Testis (tissue), 3 donors: Measurements from ENCODE around the gene RXRG. TPM values are rescaled to one million over a fixed set of nuclear protein-coding genes. Genes with fewer than 3 reads are reported as not detected.

Experiments
- DNase-seq: peaks from one replicate; pipeline ENCODE4 v3.0.0-alpha.2; 2019
- H3K27ac ChIP-seq, 2 donors: fragments of 200-600 bp; sonication (generic); one replicate each; pipeline ENCODE4 v1.5.1; 2019
- H3K27me3 ChIP-seq: fragments of 200-600 bp; sonication (generic); one replicate; pipeline ENCODE4 v1.5.1; 2019
- H3K36me3 ChIP-seq: fragments of 200-600 bp; sonication (generic); one replicate; pipeline ENCODE4 v1.5.1; 2017; ENCODE audit warnings: low read depth; ENCODE audit errors: missing control alignments
- H3K4me1 ChIP-seq: fragments of 200-600 bp; sonication (generic); one replicate; pipeline ENCODE4 v1.5.1; 2019
- H3K4me3 ChIP-seq, 2 donors: fragments of 200-600 bp; sonication (generic); one replicate each; pipeline ENCODE4 v1.5.1; 2017 to 2019
- H3K9me3 ChIP-seq: fragments of 200-600 bp; sonication (generic); one replicate; pipeline ENCODE4 v1.5.1; 2017
- POLR2A ChIP-seq: fragments of 450-650 bp; IDR thresholded peaks from one replicate; pipeline ENCODE4 v1.6.1; 2017; ENCODE audit warnings: antibody characterized with exemption, mild to moderate bottlenecking, moderate library complexity
- WGBS, 2 donors: methylation state at CpG; one replicate each; pipeline ENCODE4 v1.1.5; 2018; 5-methylcytosine and 5-hydroxymethylcytosine counted together
- intact Hi-C: fragments of 100-400 bp; cut with DNase I; formaldehyde crosslinking; loops from one replicate; pipeline ENCODE4 v1.15.1; 2023; ENCODE audit warnings: low total_unique reads
- polyA plus RNA-seq: library from polyadenylated mRNA; stranded (reverse); fragments of 350-450 nt; fragmentation: Illumina TruSeq; extraction: RNeasy Lipid Tissue Mini Kit (QIAGEN cat#74804); gene quantifications from one replicate; pipeline ENCODE4 v1.2.3, GENCODE V29; 2014; ENCODE audit warnings: low read depth, low replicate concordance; ENCODE audit not compliant: insufficient read depth
- total RNA-seq, 2 donors: library from RNA; depleted of rRNA; stranded (reverse); fragments of >200 nt; gene quantifications; one replicate each; pipeline ENCODE4 v1.2.3, GENCODE V29; 2016
- TF ChIP-seq, protein P1 (sequence below), 3 experiments: fragments of 450-650 bp in 2 of 3; fragments of 200-600 bp in 1 of 3; sonication (generic) in 1 of 3; IDR thresholded peaks; one replicate each; pipeline ENCODE4 v1.5.1; 2016 to 2019; ENCODE audit warnings: antibody characterized with exemption in 3 of 3, mild to moderate bottlenecking in 2 of 3, moderate library complexity in 1 of 3

The RXRG gene
- total and polyA plus RNA-seq, 3 donors from 2014 or later: 0.24 to 4.0 (median 1.1) TPM

DNA sequence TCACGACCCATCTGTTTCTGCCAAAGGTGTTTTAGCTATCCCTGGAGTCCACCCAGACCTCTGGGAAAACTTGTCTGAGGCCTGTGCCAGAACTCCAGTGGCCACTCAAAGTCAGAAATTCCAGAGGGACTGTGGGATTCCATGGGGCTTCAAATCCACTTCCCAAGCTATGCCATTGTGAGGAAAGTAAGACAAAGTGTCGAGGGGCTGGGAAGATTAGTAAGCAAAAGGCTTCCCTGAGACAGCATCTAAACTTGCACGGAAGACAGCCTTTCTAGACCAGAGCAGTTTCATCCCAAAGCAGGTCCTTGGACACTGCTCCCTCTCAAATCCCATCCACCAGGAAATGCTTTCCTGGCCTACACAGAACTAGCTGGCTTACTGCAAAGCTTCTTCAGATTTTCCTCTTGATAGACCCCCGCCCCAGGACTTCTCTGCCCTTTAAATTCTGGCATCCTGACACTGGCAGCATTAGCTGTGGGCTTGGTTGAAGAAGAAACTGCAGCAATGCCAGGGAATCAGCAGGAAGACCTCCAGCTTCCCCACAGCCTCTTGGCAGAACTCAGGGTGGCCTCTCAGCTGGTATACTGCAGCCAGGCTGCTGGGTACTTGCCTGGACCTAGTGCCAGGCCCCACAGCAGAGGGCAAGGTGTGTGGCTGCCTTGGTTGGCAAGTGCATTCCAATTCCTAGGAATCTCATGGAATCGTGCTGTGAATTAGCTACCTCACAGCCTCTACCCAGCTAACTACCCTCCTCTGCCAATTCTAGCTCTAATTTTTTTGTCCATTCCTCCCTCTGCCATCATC is 61.1 kb downstream of the RXRG start:
- TF ChIP-seq, protein P1, sequence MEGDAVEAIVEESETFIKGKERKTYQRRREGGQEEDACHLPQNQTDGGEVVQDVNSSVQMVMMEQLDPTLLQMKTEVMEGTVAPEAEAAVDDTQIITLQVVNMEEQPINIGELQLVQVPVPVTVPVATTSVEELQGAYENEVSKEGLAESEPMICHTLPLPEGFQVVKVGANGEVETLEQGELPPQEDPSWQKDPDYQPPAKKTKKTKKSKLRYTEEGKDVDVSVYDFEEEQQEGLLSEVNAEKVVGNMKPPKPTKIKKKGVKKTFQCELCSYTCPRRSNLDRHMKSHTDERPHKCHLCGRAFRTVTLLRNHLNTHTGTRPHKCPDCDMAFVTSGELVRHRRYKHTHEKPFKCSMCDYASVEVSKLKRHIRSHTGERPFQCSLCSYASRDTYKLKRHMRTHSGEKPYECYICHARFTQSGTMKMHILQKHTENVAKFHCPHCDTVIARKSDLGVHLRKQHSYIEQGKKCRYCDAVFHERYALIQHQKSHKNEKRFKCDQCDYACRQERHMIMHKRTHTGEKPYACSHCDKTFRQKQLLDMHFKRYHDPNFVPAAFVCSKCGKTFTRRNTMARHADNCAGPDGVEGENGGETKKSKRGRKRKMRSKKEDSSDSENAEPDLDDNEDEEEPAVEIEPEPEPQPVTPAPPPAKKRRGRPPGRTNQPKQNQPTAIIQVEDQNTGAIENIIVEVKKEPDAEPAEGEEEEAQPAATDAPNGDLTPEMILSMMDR (IDR thresholded peaks at IDR 0.05): no peak
- no peak for TF ChIP-seq POLR2A
- H3K9me3 ChIP-seq: no peaks in the 10 kb centered on the region
- H3K36me3 ChIP-seq: no peaks in the 10 kb centered on the region
- intact Hi-C loops: no loop called here
- 73 to 81% methylated on average over 3 to 5 of the region's 5 CpGs for WGBS, 2 donors
- DNase-seq: no peak
- no peak overlapping the region for H3K4me3 ChIP-seq
- H3K27ac ChIP-seq: no peak overlapping the region
- H3K27me3 ChIP-seq: no peaks in the 10 kb centered on the region
- H3K4me1 ChIP-seq: no peaks in the 10 kb centered on the region

DNA sequence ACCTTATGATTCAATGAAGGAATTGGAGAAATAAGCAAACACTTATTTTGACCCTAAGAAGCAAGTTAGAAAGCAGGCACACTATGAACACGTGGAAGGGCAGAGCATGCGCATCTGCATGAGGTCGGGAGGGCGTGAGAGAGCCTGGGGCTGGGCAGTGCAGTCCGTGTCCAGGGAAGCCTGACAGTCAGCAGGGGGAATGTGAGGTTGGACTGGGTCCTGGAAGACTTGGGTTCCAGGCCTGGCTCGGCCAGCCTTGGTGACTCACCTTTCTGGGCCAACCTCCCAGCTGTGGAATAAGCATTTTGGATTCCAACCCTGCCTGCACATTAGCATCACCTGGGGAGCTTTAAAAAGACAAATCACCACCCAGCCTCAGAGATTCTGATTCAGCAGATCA is 61.9 kb downstream of the RXRG start:
- H3K4me3 ChIP-seq: no peak overlapping the region
- WGBS, 2 donors: 55 to 58% methylated on average over 6 of the region's 6 CpGs
- no peaks in the 10 kb centered on the region for H3K4me1 ChIP-seq
- no peaks in the 10 kb centered on the region for H3K36me3 ChIP-seq
- peak; percentile 20 for DNase-seq
- no peak overlapping the region for H3K27ac ChIP-seq
- intact Hi-C loops: no loop called here
- H3K27me3 ChIP-seq: no peaks in the 10 kb centered on the region
- TF ChIP-seq POLR2A: no peak
- TF ChIP-seq, protein P1 (IDR thresholded peaks at IDR 0.05): no peak
- no peaks in the 10 kb centered on the region for H3K9me3 ChIP-seq

DNA sequence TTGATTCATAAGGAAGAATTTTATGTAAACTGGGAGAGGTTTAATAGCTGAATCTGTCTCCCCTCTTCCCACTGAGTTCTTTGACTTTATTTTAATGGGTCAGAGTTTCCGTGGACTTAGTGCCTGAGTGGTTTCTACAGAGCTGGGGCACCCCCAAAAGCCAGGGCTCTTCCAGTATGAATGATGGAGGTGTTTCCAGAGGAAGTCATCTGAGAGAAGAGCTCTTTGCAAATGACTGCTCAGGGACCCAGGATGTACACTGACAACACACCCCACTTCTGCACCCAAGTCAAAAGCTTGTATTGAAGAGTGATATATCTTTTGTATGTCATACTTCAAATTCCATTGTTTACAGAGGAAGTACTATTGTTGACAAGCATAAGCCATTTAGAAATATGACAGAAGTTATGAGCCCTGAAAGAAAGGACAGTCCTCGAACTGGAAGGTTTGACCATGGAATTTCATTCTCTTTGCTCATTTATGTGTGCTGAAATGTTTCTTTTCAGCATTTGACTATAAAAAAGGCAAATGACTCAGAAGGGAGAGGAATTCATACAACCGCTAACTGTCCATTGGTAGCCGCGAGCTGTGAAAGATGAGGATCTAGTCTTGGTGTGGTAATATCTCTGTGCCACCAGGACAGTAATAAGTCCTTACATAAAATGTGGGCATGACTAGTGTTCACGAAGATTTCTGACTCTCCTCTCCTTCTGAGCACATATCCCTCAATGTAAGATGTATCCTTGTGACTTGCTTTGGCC is 63.0 kb downstream of the RXRG start:
- H3K4me1 ChIP-seq: no peaks in the 10 kb centered on the region
- no peak for DNase-seq
- no peaks in the 10 kb centered on the region for H3K9me3 ChIP-seq
- WGBS, 2 donors: 88 to 94% methylated on average over 6 of the region's 6 CpGs
- TF ChIP-seq POLR2A: no peak
- TF ChIP-seq, protein P1 (IDR thresholded peaks at IDR 0.05): no peak
- no peaks in the 10 kb centered on the region for H3K36me3 ChIP-seq
- H3K27me3 ChIP-seq: no peaks in the 10 kb centered on the region
- intact Hi-C loops: no loop called here
- H3K4me3 ChIP-seq: no peak overlapping the region
- no peak overlapping the region for H3K27ac ChIP-seq

DNA sequence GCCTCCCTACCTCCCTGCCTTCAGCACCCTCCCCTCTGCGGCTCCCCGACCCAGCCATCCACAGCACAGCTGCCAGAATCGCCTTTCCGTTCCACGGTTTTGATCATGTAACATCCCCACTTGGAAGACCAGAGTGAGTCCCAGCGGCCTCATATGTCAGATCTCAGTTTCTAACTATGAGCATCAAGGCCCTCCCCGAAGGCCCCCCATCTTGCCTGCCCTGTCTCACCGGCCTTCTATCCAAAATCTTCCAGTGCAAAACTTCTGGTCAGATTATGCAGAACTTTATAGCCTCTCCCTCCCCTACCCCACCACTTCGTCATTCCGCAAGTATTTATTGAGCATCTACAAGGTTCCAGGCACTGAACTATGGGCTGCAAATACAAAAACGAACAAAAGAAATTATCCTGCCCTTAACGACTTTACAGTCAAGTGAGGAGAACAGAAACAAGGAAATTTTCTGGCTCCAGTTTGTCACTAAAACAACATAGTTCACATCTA is 68.1 kb downstream of the RXRG start:
- Histone ChIP-seq H3K4me3 (peak overlapping the region; percentile 35 to 64), H3K36me3 (no peaks in the 10 kb centered on the region), H3K9me3 (no peaks in the 10 kb centered on the region), H3K27me3 (no peaks in the 10 kb centered on the region), H3K4me1 (peaks cover 4% of the 10 kb centered on the region), H3K27ac (peak overlapping the region; percentile 44 to 82)
- no peak for TF ChIP-seq POLR2A
- TF ChIP-seq, protein P1 (IDR thresholded peaks at IDR 0.05): no peak
- 10 to 11% methylated on average over 12 of the region's 12 CpGs for WGBS, 2 donors
- intact Hi-C loops: no loop called here
- no peak for DNase-seq
